HepG2 (cell line): ENCODE measurements around the gene PSD. TPM values are rescaled to one million over a fixed set of nuclear protein-coding genes. Genes with fewer than 3 reads are reported as not detected.

Experiments
- ATAC-seq: fragments of 200-7000 bp; cut with Tn5 transposase; 3 replicates; pipeline ENCODE4 v1.9.1; 2020; ENCODE audit warnings: mild to moderate bottlenecking, moderate library complexity
- BruUV-seq: library from RNA; stranded (reverse); fragments of 400-500 nt; replicated peaks from 2 replicates; lab custom pipeline; 2021; lab: Mats Ljungman, UMichigan
- CTCF ChIA-PET: fragments of 300-600 bp; formaldehyde crosslinking; extraction: SDS; loops from one replicate; lab custom pipeline; 2021; ENCODE audit warnings: low total read pairs, inconsistent platforms, low intra/inter-chr PET ratio; lab: Yijun Ruan, JAX
- POLR2A ChIA-PET: fragments of 350-600 bp; sonication (Branson Sonifier 250); formaldehyde crosslinking; loops from one replicate; lab custom pipeline; 2020; ENCODE audit warnings: antibody characterized with exemption, inconsistent platforms; lab: Yijun Ruan, JAX
- DNase-seq: peaks from one replicate; pipeline ENCODE4 v3.0.0-alpha.2; 2015; ENCODE audit warnings: low spot score
- FAIRE-seq: peaks from 3 replicates; lab custom pipeline; 2011; peaks lifted over from hg19 to GRCh38; lab: Jason Lieb, UNC
- H2AFZ ChIP-seq: one replicate; pipeline ENCODE4 v1.6.1; 2011; ENCODE audit warnings: low read length, inconsistent platforms
- H3K27ac ChIP-seq: fragments of 300-600 bp; 3 replicates; pipeline ENCODE4 v1.8.0; 2011; ENCODE audit warnings: mixed run types, mild to moderate bottlenecking, mixed read lengths, low read length, inconsistent platforms; ENCODE audit not compliant: insufficient read depth; ENCODE audit errors: extremely low read length
- H3K27me3 ChIP-seq, 2 experiments: fragments of 200-600 bp in 1 of 2; 2 replicates in 1 of 2; 3 replicates in 1 of 2; pipeline versions ENCODE4 v1.6.0 to v1.8.0; 2011; ENCODE audit warnings: low read length in 2 of 2, mild to moderate bottlenecking in 2 of 2, moderate library complexity in 2 of 2, inconsistent platforms in 1 of 2; ENCODE audit not compliant: insufficient read depth in 2 of 2, control insufficient read depth in 1 of 2
- H3K36me3 ChIP-seq, 2 experiments: fragments of 200-600 bp in 1 of 2; replicated peaks in 1 of 2; 2 replicates in 1 of 2; 3 replicates in 1 of 2; pipeline versions ENCODE4 v1.5.1 to v1.8.0; 2011; ENCODE audit warnings: low read length in 2 of 2, inconsistent platforms in 1 of 2; ENCODE audit not compliant: insufficient read depth in 2 of 2, control insufficient read depth in 1 of 2
- H3K4me1 ChIP-seq: 2 replicates; pipeline ENCODE4 v1.5.1; 2012; ENCODE audit warnings: low read length, inconsistent platforms; ENCODE audit not compliant: insufficient read depth
- H3K4me2 ChIP-seq: 2 replicates; pipeline ENCODE4 v1.6.0; 2011; ENCODE audit warnings: low read depth, low read length, inconsistent platforms
- H3K4me3 ChIP-seq, 3 experiments: fragments of 200-600 bp in 1 of 3; sonication (generic), shearing (Covaris generic) in 1 of 3; replicated peaks in 1 of 3; 2 replicates each; pipeline ENCODE4 v1.5.1; 2011 to 2016; ENCODE audit warnings: low read length in 3 of 3, inconsistent platforms in 2 of 3, low read depth in 2 of 3, mild to moderate bottlenecking in 2 of 3, control low read depth in 1 of 3, mixed read lengths in 1 of 3; ENCODE audit not compliant: insufficient read depth in 1 of 3
- H3K79me2 ChIP-seq: one replicate; pipeline ENCODE4 v1.6.1; 2011; ENCODE audit warnings: low read length, inconsistent platforms; ENCODE audit not compliant: insufficient read depth
- H3K9ac ChIP-seq: 2 replicates; pipeline ENCODE4 v1.6.0; 2011; ENCODE audit warnings: mild to moderate bottlenecking, low read depth, low read length, inconsistent platforms; ENCODE audit not compliant: insufficient read depth
- H3K9me3 ChIP-seq: 2 replicates; pipeline ENCODE4 v1.5.1; 2012; ENCODE audit warnings: mild to moderate bottlenecking, low read length
- H4K20me1 ChIP-seq: 2 replicates; pipeline ENCODE4 v1.6.0; 2011; ENCODE audit warnings: inconsistent platforms, mild to moderate bottlenecking, low read length, moderate library complexity; ENCODE audit not compliant: insufficient read depth
- ASH2L ChIP-seq: fragments of 300-600, 200-600 bp; sonication (generic); IDR thresholded peaks from 2 replicates; pipeline ENCODE4 v1.7.0; 2017; ENCODE audit warnings: low read depth, mild to moderate bottlenecking, moderate library complexity, mixed read lengths, low read length; ENCODE audit not compliant: insufficient read length
- DNMT1 ChIP-seq: sonication (generic); formaldehyde crosslinking; IDR thresholded peaks from 2 replicates; pipeline ENCODE4 v1.5.1; 2020; ENCODE audit warnings: mild to moderate bottlenecking, missing genetic modification reagents
- FOXA3 ChIP-seq: IDR thresholded peaks from 2 replicates; pipeline ENCODE4 v1.6.1; 2016; ENCODE audit warnings: missing genetic modification reagents, missing compliant biosample characterization
- GABPA ChIP-seq, 2 experiments: IDR thresholded peaks; 2 replicates each; pipeline ENCODE4 v1.6.1; 2011 to 2016; ENCODE audit warnings: low read depth in 2 of 2, low read length in 1 of 2, missing biosample characterization in 1 of 2, missing genetic modification characterization in 1 of 2
- HNF4G ChIP-seq, 2 experiments: sonication (generic) in 1 of 2; formaldehyde crosslinking in 1 of 2; IDR thresholded peaks; 2 replicates each; pipeline versions ENCODE4 v1.4.0 to v1.6.1; 2011 to 2020; ENCODE audit warnings: borderline replicate concordance in 2 of 2, low read depth in 2 of 2, mild to moderate bottlenecking in 2 of 2, low read length in 1 of 2, missing genetic modification reagents in 1 of 2, moderate library complexity in 1 of 2
- KMT2B ChIP-seq: IDR thresholded peaks from 2 replicates; pipeline ENCODE4 v1.6.1; 2016; ENCODE audit warnings: missing genetic modification reagents, missing compliant biosample characterization
- NCOA5 ChIP-seq: sonication (generic); formaldehyde crosslinking; IDR thresholded peaks from 2 replicates; pipeline ENCODE4 v1.4.0; 2020; ENCODE audit warnings: missing genetic modification reagents
- NCOR1 ChIP-seq: fragments of 200-600 bp; sonication (generic); IDR thresholded peaks from 2 replicates; pipeline ENCODE4 v1.7.0; 2017; ENCODE audit warnings: antibody characterized with exemption, low read length, borderline replicate concordance
- PHF8 ChIP-seq: sonication (generic); formaldehyde crosslinking; IDR thresholded peaks from 2 replicates; pipeline ENCODE4 v1.5.0; 2020; ENCODE audit warnings: missing genetic modification reagents
- SRY ChIP-seq: sonication (generic); formaldehyde crosslinking; IDR thresholded peaks from 2 replicates; pipeline ENCODE4 v1.8.0; 2022; ENCODE audit warnings: mild to moderate bottlenecking, missing genetic modification reagents
- ZBTB7A ChIP-seq: sonication (generic); formaldehyde crosslinking; IDR thresholded peaks from 2 replicates; pipeline ENCODE4 v1.8.0; 2022; ENCODE audit warnings: mild to moderate bottlenecking, missing genetic modification reagents
- ZC3H13 ChIP-seq: sonication (generic); formaldehyde crosslinking; IDR thresholded peaks from 2 replicates; pipeline ENCODE4 v1.8.1; 2023; ENCODE audit warnings: mild to moderate bottlenecking, missing genetic modification reagents, moderate library complexity
- ZNF331 ChIP-seq: sonication (generic); formaldehyde crosslinking; IDR thresholded peaks from 2 replicates; pipeline ENCODE4 v1.4.0; 2020; ENCODE audit warnings: missing genetic modification reagents
- ZNF878 ChIP-seq: sonication (generic); formaldehyde crosslinking; IDR thresholded peaks from 2 replicates; pipeline ENCODE4 v1.8.1; 2023; ENCODE audit warnings: mild to moderate bottlenecking, missing genetic modification reagents, moderate library complexity
- WGBS: methylation state at CpG from one replicate; pipeline ENCODE4 v1.1.6; 2017; ENCODE audit warnings: low lambda C conversion rate; 5-methylcytosine and 5-hydroxymethylcytosine counted together
- in situ Hi-C: cut with HindIII; loops from 2 replicates; pipeline ENCODE4 v1.10.0; 2017; ENCODE audit warnings: low pct_unique_long_range_greater_than_20kb; ENCODE audit not compliant: extremely low pct_ligation_motif_present
- intact Hi-C: fragments of 100-400 bp; cut with micrococcal nuclease; formaldehyde crosslinking; loops from one replicate; pipeline ENCODE4 v1.10.0; 2022; ENCODE audit not compliant: unreplicated experiment
- polyA plus RNA-seq, 8 experiments: library from polyadenylated mRNA; depleted of rRNA in 3 of 8; stranded (reverse) in 7 of 8; unstranded in 1 of 8; fragments of >200 nt; fragmentation: Illumina TruSeq in 4 of 8; extraction: Trizol in 4 of 8; gene quantifications; 2 replicates each; pipeline versions ENCODE4 v1.2.1 to v1.2.3, GENCODE V29; 2011 to 2016; ENCODE audit warnings: low read depth in 4 of 8, missing spikeins in 1 of 8, mixed read lengths in 1 of 8; ENCODE audit not compliant: insufficient read depth in 1 of 8
- total RNA-seq, 5 experiments: library from RNA; depleted of rRNA; stranded (reverse); fragments of >200 nt; fragmentation: Illumina TruSeq; extraction: Trizol; gene quantifications; 2 replicates each; pipeline ENCODE4 v1.2.3, GENCODE V29; 2016; ENCODE audit warnings: low read depth in 1 of 5
- TF ChIP-seq, protein P1 (sequence below): sonication (generic); formaldehyde crosslinking; IDR thresholded peaks from 2 replicates; pipeline ENCODE4 v1.5.0; 2020; ENCODE audit warnings: missing genetic modification reagents
- TF ChIP-seq, protein P2 (sequence below): sonication (generic); formaldehyde crosslinking; IDR thresholded peaks from 2 replicates; pipeline ENCODE4 v1.4.0; 2020; ENCODE audit warnings: missing genetic modification reagents

The PSD gene
- total and polyA plus RNA-seq, 2 of the 13 experiments (the other 11 are each of a cell fraction or from before 2014, with no cell fraction given), result 0.35 to 0.58 TPM

DNA sequence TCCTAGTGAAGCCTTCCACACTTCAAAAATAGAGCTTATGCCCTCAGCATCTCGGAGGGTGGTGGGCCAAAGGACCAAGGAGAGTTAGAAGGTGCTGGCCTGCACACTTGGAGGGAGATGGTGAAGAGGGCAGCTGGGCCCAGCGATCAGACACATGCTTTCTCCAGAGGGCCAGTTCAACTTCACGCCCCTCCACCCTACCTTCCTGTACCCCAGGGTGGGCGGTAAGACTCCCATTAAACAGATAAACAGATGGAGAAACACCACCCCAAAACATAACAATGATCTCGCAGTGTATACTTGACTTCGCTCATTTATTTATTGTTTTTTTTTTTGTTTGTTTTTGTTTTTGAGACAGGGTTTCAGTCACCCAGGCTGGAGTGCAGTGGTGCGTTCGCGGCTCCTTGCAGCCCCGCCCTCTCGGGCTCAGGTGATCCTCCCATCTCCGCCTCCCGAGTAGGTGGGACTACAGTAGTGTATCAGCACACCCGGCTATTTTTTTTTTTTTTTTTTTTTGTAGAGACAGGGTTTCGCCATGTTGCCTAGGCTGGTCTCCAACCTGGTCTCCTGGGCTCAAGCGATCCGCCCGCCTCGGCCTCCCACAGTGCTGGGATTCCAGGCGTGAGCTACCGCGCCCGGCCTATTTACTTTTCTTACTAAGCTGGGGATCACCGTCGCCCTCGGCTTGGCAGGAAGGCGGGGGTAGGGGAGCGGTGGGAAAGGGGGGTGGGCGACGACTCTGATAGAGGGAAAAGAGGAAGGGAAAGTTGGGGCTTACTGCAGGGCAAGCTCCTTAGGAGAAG is 30.9 kb upstream of the PSD start:
- Histone ChIP-seq H3K4me2 (peak overlapping the region; percentile 96), H4K20me1 (no peaks in the 10 kb centered on the region), H3K27ac (peak overlapping the region; percentile 82), H2AFZ (peak overlapping the region; percentile 64), H3K36me3 (peaks cover 1 to 4% of the 10 kb centered on the region in 2 experiments; a peak in 3 of 5 replicates), H3K79me2 (peaks cover 7% of the 10 kb centered on the region), H3K9ac (peak overlapping the region; percentile 88), H3K9me3 (no peaks in the 10 kb centered on the region), H3K4me3 (peak overlapping the region; percentile 57 to 96 (median 64)), H3K4me1 (peaks cover 28% of the 10 kb centered on the region), H3K27me3 (no peaks in the 10 kb centered on the region; a peak in 1 of 5 replicates)
- ChIA-PET POLR2A (interaction anchor here (1.3 to 6.2 kb wide), 8 partner anchors 8 to 144 kb away, joined by 3 to 112 read pairs (median 18); partner anchors contain the start of genes CUEDC2 and FBXL15), CTCF (no interaction called here)
- WGBS, result 5% methylated on average over 30 of the region's 30 CpGs
- ATAC-seq (peak; percentile 80), DNase-seq (peak; percentile 76), FAIRE-seq (peak; percentile 68)
- in situ Hi-C loops, result no loop called here
- BruUV-seq, result no TSS peak
- intact Hi-C loops, result loop anchor here (2.0 kb wide), 2 partner anchors 17 to 25 kb away; partner anchors contain the start of gene CUEDC2
- TF ChIP-seq ZBTB7A (CRISPR knock-in tag), result peak; percentile 32; the same call in 1 of the 2 replicates
- peak; percentile 0 for TF ChIP-seq ASH2L
- no peak for TF ChIP-seq SRY (CRISPR knock-in tag)
- 0 out of 2 replicates have a peak, but pooled peaks have one; percentile 24 for TF ChIP-seq ZNF878 (CRISPR knock-in tag)
- TF ChIP-seq HNF4G (IDR thresholded peaks at IDR 0.05; ENCODE audit: borderline replicate concordance, low read depth, low read length), result no peak
- no peak for TF ChIP-seq HNF4G (CRISPR knock-in tag; IDR thresholded peaks at IDR 0.05; ENCODE audit: borderline replicate concordance, low read depth)
- peak; percentile 22; the same call in 1 of the 2 replicates for TF ChIP-seq FOXA3 (CRISPR knock-in tag)
- 0 out of 2 replicates have a peak, but pooled peaks have one; percentile 31 for TF ChIP-seq PHF8 (CRISPR knock-in tag)
- no peak for TF ChIP-seq NCOA5 (CRISPR knock-in tag)
- TF ChIP-seq DNMT1 (CRISPR knock-in tag), result no peak
- TF ChIP-seq, protein P1, sequence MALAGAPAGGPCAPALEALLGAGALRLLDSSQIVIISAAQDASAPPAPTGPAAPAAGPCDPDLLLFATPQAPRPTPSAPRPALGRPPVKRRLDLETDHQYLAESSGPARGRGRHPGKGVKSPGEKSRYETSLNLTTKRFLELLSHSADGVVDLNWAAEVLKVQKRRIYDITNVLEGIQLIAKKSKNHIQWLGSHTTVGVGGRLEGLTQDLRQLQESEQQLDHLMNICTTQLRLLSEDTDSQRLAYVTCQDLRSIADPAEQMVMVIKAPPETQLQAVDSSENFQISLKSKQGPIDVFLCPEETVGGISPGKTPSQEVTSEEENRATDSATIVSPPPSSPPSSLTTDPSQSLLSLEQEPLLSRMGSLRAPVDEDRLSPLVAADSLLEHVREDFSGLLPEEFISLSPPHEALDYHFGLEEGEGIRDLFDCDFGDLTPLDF (CRISPR knock-in tag), result 0 out of 2 replicates have a peak, but pooled peaks have one; percentile 33
- 0 out of 2 replicates have a peak, but pooled peaks have one; percentile 15 for TF ChIP-seq NCOR1
- TF ChIP-seq, protein P2, sequence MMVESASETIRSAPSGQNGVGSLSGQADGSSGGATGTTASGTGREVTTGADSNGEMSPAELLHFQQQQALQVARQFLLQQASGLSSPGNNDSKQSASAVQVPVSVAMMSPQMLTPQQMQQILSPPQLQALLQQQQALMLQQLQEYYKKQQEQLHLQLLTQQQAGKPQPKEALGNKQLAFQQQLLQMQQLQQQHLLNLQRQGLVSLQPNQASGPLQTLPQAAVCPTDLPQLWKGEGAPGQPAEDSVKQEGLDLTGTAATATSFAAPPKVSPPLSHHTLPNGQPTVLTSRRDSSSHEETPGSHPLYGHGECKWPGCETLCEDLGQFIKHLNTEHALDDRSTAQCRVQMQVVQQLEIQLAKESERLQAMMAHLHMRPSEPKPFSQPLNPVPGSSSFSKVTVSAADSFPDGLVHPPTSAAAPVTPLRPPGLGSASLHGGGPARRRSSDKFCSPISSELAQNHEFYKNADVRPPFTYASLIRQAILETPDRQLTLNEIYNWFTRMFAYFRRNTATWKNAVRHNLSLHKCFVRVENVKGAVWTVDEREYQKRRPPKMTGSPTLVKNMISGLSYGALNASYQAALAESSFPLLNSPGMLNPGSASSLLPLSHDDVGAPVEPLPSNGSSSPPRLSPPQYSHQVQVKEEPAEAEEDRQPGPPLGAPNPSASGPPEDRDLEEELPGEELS (CRISPR knock-in tag), result peak; percentile 22; the same call in 1 of the 2 replicates
- TF ChIP-seq ZC3H13 (CRISPR knock-in tag), result 0 out of 2 replicates have a peak, but pooled peaks have one; percentile 4
- 0 out of 2 replicates have a peak, but pooled peaks have one; percentile 8 for TF ChIP-seq KMT2B (CRISPR knock-in tag)
- TF ChIP-seq ZNF331 (CRISPR knock-in tag), result no peak
- TF ChIP-seq GABPA (IDR thresholded peaks at IDR 0.05; ENCODE audit: low read depth, low read length), result no peak
- TF ChIP-seq GABPA (CRISPR knock-in tag; IDR thresholded peaks at IDR 0.05; ENCODE audit: low read depth), result peak; percentile 15; the same call in 1 of the 2 replicates
